GM18873 (cell line): Measurements from ENCODE around the gene LONP1.
"Not testable (repeated sequence)": the region's sequence is repeated elsewhere in the genome, so short reads cannot be mapped to it uniquely, and the experiment has no call there.

Experiments used
- ATAC-seq: cut with Tn5 transposase; IDR thresholded peaks from one replicate; pipeline ENCODE4 v1.9.1; 2021; ENCODE audit warnings: mild to moderate bottlenecking, moderate library complexity, moderate number of reproducible peaks; ENCODE audit not compliant: unreplicated experiment, low FRiP score

Gene LONP1

GRCh38 chr19:5717215-5717935, 2.6 kb downstream of the LONP1 start:
- ATAC-seq: no peak

- ATAC-seq: no peak
These were observed 5.1 kb downstream of the LONP1 start for GRCh38 chr19:5714816-5715215.

GRCh38 chr19:5713228-5713627, 6.7 kb downstream of the LONP1 start:
- ATAC-seq: no peak

- no peak for ATAC-seq
These were observed 8.2 kb downstream of the LONP1 start for GRCh38 chr19:5711713-5712161.

- no peak for ATAC-seq
These were observed 8.9 kb downstream of the LONP1 start for GRCh38 chr19:5711025-5711424.

- ATAC-seq: no peak
These were observed 12.1 kb downstream of the LONP1 start for GRCh38 chr19:5707576-5708575.

GRCh38 chr19:5706876-5707573, 12.9 kb downstream of the LONP1 start:
- no peak for ATAC-seq

- ATAC-seq: no peak
These were observed 14.4 kb downstream of the LONP1 start for GRCh38 chr19:5705552-5705951.

GRCh38 chr19:5703819-5704818, 15.8 kb downstream of the LONP1 start:
- ATAC-seq: no peak

- not testable (repeated sequence) for ATAC-seq
These were observed 17.9 kb downstream of the LONP1 start for GRCh38 chr19:5702053-5702410.

GRCh38 chr19:5700455-5701092, 19.4 kb downstream of the LONP1 start:
- ATAC-seq: no peak

GRCh38 chr19:5698635-5699422, 21.1 kb downstream of the LONP1 start:
- no peak for ATAC-seq

- ATAC-seq: no peak
These were observed 21.9 kb downstream of the LONP1 start for GRCh38 chr19:5697890-5698634.

- ATAC-seq: no peak
These were observed 22.7 kb downstream of the LONP1 start for GRCh38 chr19:5697022-5697889.

- ATAC-seq: no peak
These were observed 23.5 kb downstream of the LONP1 start for GRCh38 chr19:5696196-5697021.

- no peak for ATAC-seq
These were observed 24.2 kb downstream of the LONP1 start for GRCh38 chr19:5695649-5696195.
